ACHN (cell line): Measurements from ENCODE around the gene FOXN4.

Experiments used
- DNase-seq: peaks from one replicate; pipeline ENCODE4 v3.0.0-alpha.2; 2015
- in situ Hi-C: cut with HindIII; loops from 2 replicates; pipeline ENCODE4 v1.10.0; 2017; ENCODE audit warnings: low sequenced_read_pairs, low pct_ligation_motif_present, low pct_unique_long_range_greater_than_20kb

Gene FOXN4

GRCh38 chr12:109309381-109310246 is 530 bp upstream of the FOXN4 start:
- no peak for DNase-seq
- in situ Hi-C loops: no loop called here

- no peak for DNase-seq
These were observed 2.0 kb downstream of the FOXN4 start for GRCh38 chr12:109307051-109307450.

GRCh38 chr12:109305547-109305946 is 3.5 kb downstream of the FOXN4 start:
- in situ Hi-C loops: no loop called here
- DNase-seq: no peak

More at GRCh38 chr12:109307051-109307450, 2.0 kb downstream of the FOXN4 start:
- in situ Hi-C loops: no loop called here

GRCh38 chr12:109304485-109304884 is 4.6 kb downstream of the FOXN4 start:
- DNase-seq: no peak
- in situ Hi-C loops: no loop called here

- no peak for DNase-seq
- in situ Hi-C loops: no loop called here
These were observed 6.3 kb downstream of the FOXN4 start for GRCh38 chr12:109302770-109303169.

GRCh38 chr12:109302358-109302757 is 6.7 kb downstream of the FOXN4 start:
- in situ Hi-C loops: no loop called here
- peak; percentile 37 for DNase-seq

GRCh38 chr12:109301643-109302168 is 7.4 kb downstream of the FOXN4 start:
- in situ Hi-C loops: no loop called here
- DNase-seq: no peak

GRCh38 chr12:109299849-109300248 is 9.2 kb downstream of the FOXN4 start:
- no peak for DNase-seq
- in situ Hi-C loops: no loop called here

- in situ Hi-C loops: no loop called here
- DNase-seq: no peak
These were observed 12.7 kb downstream of the FOXN4 start for GRCh38 chr12:109296431-109296830.

GRCh38 chr12:109295764-109296425 is 13.2 kb downstream of the FOXN4 start:
- DNase-seq: no peak
- in situ Hi-C loops: no loop called here

- in situ Hi-C loops: no loop called here
- DNase-seq: no peak
These were observed 14.7 kb downstream of the FOXN4 start for GRCh38 chr12:109294286-109294796.

- in situ Hi-C loops: no loop called here
These were observed 16.0 kb downstream of the FOXN4 start for GRCh38 chr12:109293106-109293505.

GRCh38 chr12:109292342-109292711 is 16.8 kb downstream of the FOXN4 start:
- in situ Hi-C loops: no loop called here
- no peak for DNase-seq

More at GRCh38 chr12:109293106-109293505, 16.0 kb downstream of the FOXN4 start:
- DNase-seq: no peak

- no peak for DNase-seq
These were observed 17.4 kb downstream of the FOXN4 start for GRCh38 chr12:109291521-109292341.

GRCh38 chr12:109291117-109291516 is 18.0 kb downstream of the FOXN4 start:
- in situ Hi-C loops: no loop called here
- no peak for DNase-seq

More at GRCh38 chr12:109291521-109292341, 17.4 kb downstream of the FOXN4 start:
- in situ Hi-C loops: no loop called here

GRCh38 chr12:109290061-109290460 is 19.0 kb downstream of the FOXN4 start:
- in situ Hi-C loops: no loop called here
- DNase-seq: no peak

- in situ Hi-C loops: no loop called here
- no peak for DNase-seq
These were observed 19.5 kb downstream of the FOXN4 start for GRCh38 chr12:109289551-109289950.

- in situ Hi-C loops: no loop called here
- DNase-seq: no peak
These were observed 20.1 kb downstream of the FOXN4 start for GRCh38 chr12:109289004-109289403.

- DNase-seq: no peak
- in situ Hi-C loops: no loop called here
These were observed 20.5 kb downstream of the FOXN4 start for GRCh38 chr12:109288571-109288970.
